ENCODE measurements around the gene KPTN.

- TF ChIP-seq RAD21 (IDR thresholded peaks at IDR 0.05; ENCODE audit: low read depth) (no peak), EZH2phosphoT487 (IDR thresholded peaks at IDR 0.05; ENCODE audit: borderline replicate concordance) (no peak), ZFX (IDR thresholded peaks at IDR 0.05) (no peak), CTCF (IDR thresholded peaks at IDR 0.05 in 2 of 3, conservative IDR thresholded peaks at IDR 0.05 in 1 of 3; ENCODE audit: borderline replicate concordance in 1 of 3, insufficient read depth in 1 of 3, low read depth in 2 of 3, low read length in 2 of 3) (no peak), ELF1 (IDR thresholded peaks at IDR 0.05; ENCODE audit: borderline replicate concordance, low read depth) (no peak), ZNF274 (IDR thresholded peaks at IDR 0.05; ENCODE audit: low read depth, low read length) (no peak), POLR2AphosphoS5 (IDR thresholded peaks at IDR 0.05; ENCODE audit: low read depth, low read length) (no peak), ATF3 (IDR thresholded peaks at IDR 0.05) (no peak), ZBTB33 (IDR thresholded peaks at IDR 0.05; ENCODE audit: extremely low read depth, insufficient replicate concordance, low read length) (no peak), POLR2A (IDR thresholded peaks at IDR 0.05; ENCODE audit: borderline replicate concordance, extremely low read depth, insufficient read depth, insufficient read length) (no peak)
Observed at GRCh38 chr19:47435196-47435595, 48.8 kb downstream of the KPTN start.

Measured in HCT116 (cell line).